HepG2 (cell line): ENCODE data around the gene GLB1L. TPM values are rescaled to one million over a fixed set of nuclear protein-coding genes. Genes with fewer than 3 reads are reported as not detected.

Experiments
- EEA1 ChIP-seq: sonication (generic); formaldehyde crosslinking; IDR thresholded peaks from 2 replicates; pipeline ENCODE4 v1.5.1; 2020; ENCODE audit warnings: mild to moderate bottlenecking, missing genetic modification reagents, borderline replicate concordance
- ELK4 ChIP-seq: sonication (generic); formaldehyde crosslinking; IDR thresholded peaks from 2 replicates; pipeline ENCODE4 v1.9.0; 2021; ENCODE audit warnings: missing genetic modification reagents, borderline replicate concordance
- FOXA3 ChIP-seq: IDR thresholded peaks from 2 replicates; pipeline ENCODE4 v1.6.1; 2016; ENCODE audit warnings: missing genetic modification reagents, missing compliant biosample characterization
- HHEX ChIP-seq: IDR thresholded peaks from 2 replicates; pipeline ENCODE4 v1.6.1; 2016; ENCODE audit warnings: control low read depth
- HNRNPL ChIP-seq: fragments of 200-400 bp; formaldehyde crosslinking; IDR thresholded peaks from 2 replicates; pipeline ENCODE4 v1.6.1; 2017; ENCODE audit warnings: mild to moderate bottlenecking, low read depth, low read length
- KDM4B ChIP-seq: sonication (generic); formaldehyde crosslinking; IDR thresholded peaks from 2 replicates; pipeline ENCODE4 v1.4.0; 2020; ENCODE audit warnings: missing genetic modification reagents
- MAFF ChIP-seq: IDR thresholded peaks from 2 replicates; pipeline ENCODE4 v1.6.1; 2011; ENCODE audit warnings: low read depth, low read length, improper control_type of control experiment
- NR1H2 ChIP-seq: sonication (generic); formaldehyde crosslinking; IDR thresholded peaks from 2 replicates; pipeline ENCODE4 v1.8.1; 2022; ENCODE audit warnings: low read depth, missing genetic modification reagents, borderline replicate concordance
- TBX2 ChIP-seq: sonication (generic); formaldehyde crosslinking; IDR thresholded peaks from 2 replicates; pipeline ENCODE4 v1.5.0; 2020; ENCODE audit warnings: missing genetic modification reagents, mild to moderate bottlenecking, borderline replicate concordance
- ZBTB42 ChIP-seq: sonication (generic); formaldehyde crosslinking; IDR thresholded peaks from 2 replicates; pipeline ENCODE4 v1.5.0; 2020; ENCODE audit warnings: mild to moderate bottlenecking, missing genetic modification reagents
- ZFP1 ChIP-seq: IDR thresholded peaks from 2 replicates; pipeline ENCODE4 v1.6.1; 2016
- ZFP82 ChIP-seq: sonication (generic); formaldehyde crosslinking; IDR thresholded peaks from 2 replicates; pipeline ENCODE4 v1.5.1; 2020; ENCODE audit warnings: mild to moderate bottlenecking, missing genetic modification reagents, borderline replicate concordance
- ZFY ChIP-seq: sonication (generic); formaldehyde crosslinking; IDR thresholded peaks from 2 replicates; pipeline ENCODE4 v1.4.0; 2020; ENCODE audit warnings: missing genetic modification reagents
- ZIK1 ChIP-seq: sonication (generic); formaldehyde crosslinking; IDR thresholded peaks from 2 replicates; pipeline ENCODE4 v1.5.0; 2020; ENCODE audit warnings: mild to moderate bottlenecking, low read depth, missing genetic modification reagents, borderline replicate concordance
- ZMAT5 ChIP-seq: sonication (generic); formaldehyde crosslinking; IDR thresholded peaks from 2 replicates; pipeline ENCODE4 v1.5.0; 2020; ENCODE audit warnings: mild to moderate bottlenecking, low read depth, missing genetic modification reagents, borderline replicate concordance
- ZNF20 ChIP-seq: sonication (generic); formaldehyde crosslinking; IDR thresholded peaks from 2 replicates; pipeline ENCODE4 v1.4.0; 2020; ENCODE audit warnings: mild to moderate bottlenecking, moderate library complexity, missing genetic modification reagents
- ZNF280D ChIP-seq: sonication (generic); formaldehyde crosslinking; IDR thresholded peaks from 2 replicates; pipeline ENCODE4 v1.5.1; 2020; ENCODE audit warnings: mild to moderate bottlenecking, missing genetic modification reagents
- ZNF317 ChIP-seq: sonication (generic); formaldehyde crosslinking; IDR thresholded peaks from 2 replicates; pipeline ENCODE4 v1.5.0; 2020; ENCODE audit warnings: mild to moderate bottlenecking, missing genetic modification reagents
- ZNF737 ChIP-seq: sonication (generic); formaldehyde crosslinking; IDR thresholded peaks from 2 replicates; pipeline ENCODE4 v1.5.0; 2020; ENCODE audit warnings: missing genetic modification reagents, mild to moderate bottlenecking, borderline replicate concordance
- polyA plus RNA-seq, 8 experiments: library from polyadenylated mRNA; depleted of rRNA in 3 of 8; stranded (reverse) in 7 of 8; unstranded in 1 of 8; fragments of >200 nt; fragmentation: Illumina TruSeq in 4 of 8; extraction: Trizol in 4 of 8; gene quantifications; 2 replicates each; pipeline versions ENCODE4 v1.2.1 to v1.2.3, GENCODE V29; 2011 to 2016; ENCODE audit warnings: low read depth in 4 of 8, missing spikeins in 1 of 8, mixed read lengths in 1 of 8; ENCODE audit not compliant: insufficient read depth in 1 of 8
- total RNA-seq, 5 experiments: library from RNA; depleted of rRNA; stranded (reverse); fragments of >200 nt; fragmentation: Illumina TruSeq; extraction: Trizol; gene quantifications; 2 replicates each; pipeline ENCODE4 v1.2.3, GENCODE V29; 2016; ENCODE audit warnings: low read depth in 1 of 5
- TF ChIP-seq, protein P1 (sequence below), 2 experiments: fragments of 450-650 bp in 1 of 2; sonication (generic) in 1 of 2; formaldehyde crosslinking; IDR thresholded peaks; 2 replicates each; pipeline versions ENCODE4 v1.5.0 to v1.8.0; 2020 to 2022; ENCODE audit warnings: mild to moderate bottlenecking in 1 of 2, missing genetic modification reagents in 1 of 2
- TF ChIP-seq, protein P2 (sequence below): sonication (generic); formaldehyde crosslinking; IDR thresholded peaks from 2 replicates; pipeline ENCODE4 v1.4.0; 2020; ENCODE audit warnings: missing genetic modification reagents, mild to moderate bottlenecking, borderline replicate concordance

Gene GLB1L
- total and polyA plus RNA-seq, 2 of the 13 experiments (the other 11 are each of a cell fraction or from before 2014, with no cell fraction given) = 6.8 to 7.3 TPM

- TF ChIP-seq, protein P1, sequence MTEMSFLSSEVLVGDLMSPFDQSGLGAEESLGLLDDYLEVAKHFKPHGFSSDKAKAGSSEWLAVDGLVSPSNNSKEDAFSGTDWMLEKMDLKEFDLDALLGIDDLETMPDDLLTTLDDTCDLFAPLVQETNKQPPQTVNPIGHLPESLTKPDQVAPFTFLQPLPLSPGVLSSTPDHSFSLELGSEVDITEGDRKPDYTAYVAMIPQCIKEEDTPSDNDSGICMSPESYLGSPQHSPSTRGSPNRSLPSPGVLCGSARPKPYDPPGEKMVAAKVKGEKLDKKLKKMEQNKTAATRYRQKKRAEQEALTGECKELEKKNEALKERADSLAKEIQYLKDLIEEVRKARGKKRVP (CRISPR knock-in tag; IDR thresholded peaks at IDR 0.05) = no peak; a peak in 1 of 4 replicates
- TF ChIP-seq, protein P2, sequence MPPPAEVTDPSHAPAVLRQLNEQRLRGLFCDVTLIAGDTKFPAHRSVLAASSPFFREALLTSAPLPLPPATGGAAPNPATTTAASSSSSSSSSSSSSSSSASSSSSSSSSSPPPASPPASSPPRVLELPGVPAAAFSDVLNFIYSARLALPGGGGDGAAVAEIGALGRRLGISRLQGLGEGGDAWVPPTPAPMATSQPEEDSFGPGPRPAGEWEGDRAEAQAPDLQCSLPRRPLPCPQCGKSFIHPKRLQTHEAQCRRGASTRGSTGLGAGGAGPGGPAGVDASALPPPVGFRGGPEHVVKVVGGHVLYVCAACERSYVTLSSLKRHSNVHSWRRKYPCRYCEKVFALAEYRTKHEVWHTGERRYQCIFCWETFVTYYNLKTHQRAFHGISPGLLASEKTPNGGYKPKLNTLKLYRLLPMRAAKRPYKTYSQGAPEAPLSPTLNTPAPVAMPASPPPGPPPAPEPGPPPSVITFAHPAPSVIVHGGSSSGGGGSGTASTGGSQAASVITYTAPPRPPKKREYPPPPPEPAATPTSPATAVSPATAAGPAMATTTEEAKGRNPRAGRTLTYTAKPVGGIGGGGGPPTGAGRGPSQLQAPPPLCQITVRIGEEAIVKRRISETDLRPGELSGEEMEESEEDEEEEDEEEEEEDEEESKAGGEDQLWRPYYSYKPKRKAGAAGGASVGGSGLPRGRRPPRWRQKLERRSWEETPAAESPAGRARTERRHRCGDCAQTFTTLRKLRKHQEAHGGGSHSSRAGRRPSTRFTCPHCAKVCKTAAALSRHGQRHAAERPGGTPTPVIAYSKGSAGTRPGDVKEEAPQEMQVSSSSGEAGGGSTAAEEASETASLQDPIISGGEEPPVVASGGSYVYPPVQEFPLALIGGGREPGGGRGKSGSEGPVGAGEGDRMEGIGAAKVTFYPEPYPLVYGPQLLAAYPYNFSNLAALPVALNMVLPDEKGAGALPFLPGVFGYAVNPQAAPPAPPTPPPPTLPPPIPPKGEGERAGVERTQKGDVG (CRISPR knock-in tag) = peak; percentile 24; the same call in 1 of the 2 replicates
- TF ChIP-seq ZNF737 (CRISPR knock-in tag) (no peak), FOXA3 (CRISPR knock-in tag) (0 out of 2 replicates have a peak, but pooled peaks have one; percentile 11), TBX2 (CRISPR knock-in tag) (peak; percentile 4; the same call in 1 of the 2 replicates), ZFP82 (CRISPR knock-in tag) (no peak), ZMAT5 (no peak), HHEX (no peak), MAFF (no peak), EEA1 (CRISPR knock-in tag) (0 out of 2 replicates have a peak, but pooled peaks have one; percentile 15), ZNF20 (no peak), ZNF317 (CRISPR knock-in tag) (peak; percentile 22; the same call in 1 of the 2 replicates), HNRNPL (no peak), ZFY (CRISPR knock-in tag) (no peak), KDM4B (CRISPR knock-in tag) (no peak), NR1H2 (CRISPR knock-in tag) (no peak), ELK4 (CRISPR knock-in tag) (no peak), ZFP1 (CRISPR knock-in tag) (no peak), ZNF280D (CRISPR knock-in tag) (no peak), ZBTB42 (CRISPR knock-in tag) (no peak), ZIK1 (CRISPR knock-in tag) (no peak)
Measured at GRCh38 chr2:219207134-219207883, 37.9 kb downstream of the GLB1L start (continued).
